Natural killer cell (primary cell): ENCODE measurements around the gene HMGB2. TPM values are rescaled to one million over a fixed set of nuclear protein-coding genes. Genes with fewer than 3 reads are reported as not detected.
A peak's percentile ranks its signal among the peaks of the same experiment; 100 is the strongest.

ENCODE experiments used
- ATAC-seq, 3 donors: fragments of 150-1000 bp in 2 of 3; fragments of 200-7000 bp in 1 of 3; cut with Tn5 transposase; 1 replicate in 1 of 3; 2 replicates in 2 of 3; pipeline ENCODE4 v1.10.0; 2021; ENCODE audit warnings: mild to moderate bottlenecking in 2 of 3, moderate library complexity in 2 of 3
- DNase-seq, 2 donors: peaks; one replicate each; pipeline versions ENCODE4 v3.0.0 to v3.0.0-alpha.2; 2013 to 2021; ENCODE audit warnings: mixed read lengths in 1 of 2
- H3K27ac ChIP-seq: one replicate; pipeline ENCODE4 v1.5.1; 2013; ENCODE audit warnings: mild to moderate bottlenecking, low read length
- H3K27me3 ChIP-seq: one replicate; pipeline ENCODE4 v1.6.1; 2013; ENCODE audit warnings: low read length; ENCODE audit not compliant: control insufficient read depth, insufficient read depth
- H3K36me3 ChIP-seq: one replicate; pipeline ENCODE4 v1.6.1; 2013; ENCODE audit warnings: low read length; ENCODE audit not compliant: control insufficient read depth, insufficient read depth
- H3K4me1 ChIP-seq: one replicate; pipeline ENCODE4 v1.6.1; 2013; ENCODE audit warnings: low read length; ENCODE audit not compliant: control insufficient read depth, insufficient read depth
- H3K4me3 ChIP-seq: one replicate; pipeline ENCODE4 v1.5.1; 2013; ENCODE audit warnings: low read length
- H3K9me3 ChIP-seq: one replicate; pipeline ENCODE4 v1.6.1; 2013; ENCODE audit warnings: low read length; ENCODE audit not compliant: control insufficient read depth, insufficient read depth
- H3K27ac Mint-ChIP-seq, 2 donors: one replicate each; pipeline ENCODE4 v1.8.0; 2022; ENCODE audit warnings: mild to moderate bottlenecking in 2 of 2, mixed read lengths in 2 of 2, moderate library complexity in 1 of 2
- H3K27me3 Mint-ChIP-seq, 2 donors: one replicate each; pipeline ENCODE4 v1.8.0; 2022; ENCODE audit warnings: low read depth in 2 of 2, mixed read lengths in 2 of 2
- H3K36me3 Mint-ChIP-seq: one replicate; pipeline ENCODE4 v1.8.0; 2022; ENCODE audit warnings: mixed read lengths
- H3K4me1 Mint-ChIP-seq, 2 donors: one replicate each; pipeline ENCODE4 v1.8.0; 2022; ENCODE audit warnings: mixed read lengths in 2 of 2
- H3K4me3 Mint-ChIP-seq: one replicate; pipeline ENCODE4 v1.8.0; 2022; ENCODE audit warnings: mild to moderate bottlenecking, moderate library complexity, mixed read lengths
- H3K9me3 Mint-ChIP-seq, 2 donors: one replicate each; pipeline ENCODE4 v1.8.0; 2022; ENCODE audit warnings: mixed read lengths in 2 of 2
- CTCF ChIP-seq: fragments of 200-600 bp; IDR thresholded peaks from one replicate; pipeline ENCODE4 v1.8.0; 2022; ENCODE audit warnings: antibody characterized with exemption
- WGBS: methylation state at CpG from one replicate; pipeline ENCODE4 v1.1.7; 2013; ENCODE audit warnings: missing lambda C conversion rate; ENCODE audit not compliant: insufficient coverage; 5-methylcytosine and 5-hydroxymethylcytosine counted together
- intact Hi-C: fragments of 100-400 bp; cut with micrococcal nuclease; formaldehyde crosslinking; loops from one replicate; pipeline ENCODE4 v1.14.2; 2022
- total RNA-seq, 4 donors: library from RNA; stranded (reverse); fragments of 120-200 nt in 1 of 4; gene quantifications; one replicate each; pipeline versions ENCODE4 v1.2.3 to v1.2.4, GENCODE V29; 2013 to 2022

The HMGB2 gene
- total RNA-seq, 3 donors from 2014 or later (not counting 1 experiment from before 2014, with no cell fraction given), result 145 to 214 (median 151) TPM

DNA sequence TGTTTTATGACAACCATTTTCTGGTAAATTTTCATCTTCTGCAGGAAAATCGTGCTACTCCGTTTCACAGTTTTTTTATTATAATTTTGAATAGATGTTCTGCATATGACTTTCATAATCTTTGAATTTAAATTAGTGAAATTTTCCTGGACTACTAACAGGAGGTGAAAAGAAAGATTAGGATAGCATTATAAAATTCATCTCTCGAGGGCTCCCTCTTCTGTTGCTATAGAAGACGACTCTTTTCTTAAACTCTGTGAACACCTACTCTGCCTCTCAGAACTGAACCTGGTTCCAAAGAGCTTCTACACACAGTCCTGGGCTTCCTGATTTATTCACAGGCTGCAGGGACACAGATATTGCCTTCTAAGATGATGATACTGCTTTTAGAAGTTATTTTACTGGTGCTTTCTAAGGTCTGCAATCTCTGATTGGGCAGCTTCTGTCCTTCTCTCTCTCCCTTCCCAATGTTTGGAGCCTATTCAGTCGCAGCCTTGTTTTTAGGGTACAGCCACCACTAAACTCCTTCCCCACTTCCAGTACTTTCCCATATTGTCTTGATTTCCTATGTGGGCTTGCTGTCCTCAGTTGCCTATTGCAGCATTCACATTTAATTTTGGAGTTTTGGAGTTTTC, 26.5 kb upstream of the HMGB2 start:
- no peaks in the 10 kb centered on the region for H3K9me3 ChIP-seq
- no peak overlapping the region for H3K27ac ChIP-seq
- Mint-ChIP-seq H3K36me3 (no peaks in the 10 kb centered on the region), H3K27me3 (peaks cover 0 to 2% of the 10 kb centered on the region in 2 donors), H3K9me3 (no peaks in the 10 kb centered on the region), H3K27ac (no peak overlapping the region), H3K4me3 (no peak overlapping the region), H3K4me1 (peaks cover 5 to 6% of the 10 kb centered on the region in 2 donors)
- ATAC-seq, result no peak
- peaks cover 7% of the 10 kb centered on the region for H3K4me1 ChIP-seq
- intact Hi-C loops, result no loop called here
- TF ChIP-seq CTCF, result peak; percentile 22
- no peaks in the 10 kb centered on the region for H3K27me3 ChIP-seq
- peak in 1 of 2 donors; percentile 17 for DNase-seq
- WGBS, result 38% methylated on average over 3 of the region's 5 CpGs
- H3K36me3 ChIP-seq, result no peaks in the 10 kb centered on the region
- no peak overlapping the region for H3K4me3 ChIP-seq

DNA sequence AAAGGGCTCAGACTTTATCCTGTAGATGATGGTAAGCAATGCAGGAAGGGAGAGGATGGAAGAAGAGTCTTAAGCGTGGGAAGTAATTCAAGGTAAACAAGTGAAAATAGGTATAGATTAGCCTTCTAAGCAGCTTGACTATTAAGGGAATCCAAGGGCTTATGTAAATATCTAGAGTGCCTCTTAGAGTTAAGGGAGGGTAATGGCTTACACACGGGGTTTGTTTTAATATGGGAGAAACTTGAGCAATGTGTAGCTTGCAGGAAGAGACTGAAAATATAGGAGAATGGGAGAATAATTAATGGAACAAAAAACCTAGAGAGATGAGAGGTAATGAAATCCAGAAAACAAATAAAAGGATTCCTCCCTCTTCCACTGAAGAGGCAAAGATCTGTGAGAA, 23.8 kb upstream of the HMGB2 start:
- ATAC-seq (no peak), DNase-seq (no peak)
- intact Hi-C loops, result no loop called here
- H3K4me3 ChIP-seq, result no peak overlapping the region
- H3K27me3 ChIP-seq, result no peaks in the 10 kb centered on the region
- no peak overlapping the region for H3K4me3 Mint-ChIP-seq
- H3K36me3 ChIP-seq, result no peaks in the 10 kb centered on the region
- H3K9me3 ChIP-seq, result no peaks in the 10 kb centered on the region
- no peak overlapping the region for H3K27ac Mint-ChIP-seq
- H3K4me1 ChIP-seq, result peaks cover 4% of the 10 kb centered on the region
- peaks cover 5 to 6% of the 10 kb centered on the region in 2 donors for H3K4me1 Mint-ChIP-seq
- H3K27ac ChIP-seq, result no peak overlapping the region
- H3K27me3 Mint-ChIP-seq, result peaks cover 0 to under 1% of the 10 kb centered on the region in 2 donors
- H3K9me3 Mint-ChIP-seq, result no peaks in the 10 kb centered on the region
- no peaks in the 10 kb centered on the region for H3K36me3 Mint-ChIP-seq
- no peak for TF ChIP-seq CTCF
- WGBS, result 90% methylated on average over 2 of the region's 2 CpGs

- Histone ChIP-seq H3K27me3 (no peaks in the 10 kb centered on the region), H3K36me3 (no peaks in the 10 kb centered on the region), H3K4me3 (no peak overlapping the region), H3K4me1 (no peaks in the 10 kb centered on the region), H3K9me3 (no peaks in the 10 kb centered on the region), H3K27ac (no peak overlapping the region)
- intact Hi-C loops, result no loop called here
- Mint-ChIP-seq H3K4me1 (no peaks in the 10 kb centered on the region), H3K36me3 (no peaks in the 10 kb centered on the region), H3K27me3 (no peaks in the 10 kb centered on the region), H3K9me3 (no peaks in the 10 kb centered on the region), H3K4me3 (no peak overlapping the region), H3K27ac (no peak overlapping the region)
- ATAC-seq (no peak), DNase-seq (no peak)
- 100% methylated on average over 1 of the region's 1 CpG for WGBS
- TF ChIP-seq CTCF, result no peak
These were observed 13.3 kb upstream of the HMGB2 start for GRCh38 chr4:173347467-173347866.

GRCh38 chr4:173346074-173346473, 11.9 kb upstream of the HMGB2 start:
- no peak for TF ChIP-seq CTCF
- no peaks in the 10 kb centered on the region for H3K36me3 ChIP-seq
- H3K27ac ChIP-seq, result no peak overlapping the region
- 75% methylated on average over 2 of the region's 2 CpGs for WGBS
- H3K9me3 Mint-ChIP-seq, result no peaks in the 10 kb centered on the region
- intact Hi-C loops, result no loop called here
- no peaks in the 10 kb centered on the region for H3K27me3 Mint-ChIP-seq
- DNase-seq (no peak), ATAC-seq (no peak)
- no peaks in the 10 kb centered on the region for H3K4me1 Mint-ChIP-seq
- H3K4me3 ChIP-seq, result no peak overlapping the region
- no peaks in the 10 kb centered on the region for H3K27me3 ChIP-seq
- H3K9me3 ChIP-seq, result no peaks in the 10 kb centered on the region
- no peak overlapping the region for H3K27ac Mint-ChIP-seq
- H3K4me3 Mint-ChIP-seq, result no peak overlapping the region
- no peaks in the 10 kb centered on the region for H3K4me1 ChIP-seq
- no peaks in the 10 kb centered on the region for H3K36me3 Mint-ChIP-seq
